GM18526 (cell line): Measurements from ENCODE around the gene UVRAG.

Experiments
- POLR2A ChIP-seq: IDR thresholded peaks from 3 replicates; pipeline ENCODE4 v1.6.1; 2011; ENCODE audit not compliant: insufficient read length; ENCODE audit errors: extremely low read depth

Gene UVRAG

GRCh38 chr11:76147106-76147740 is 332.2 kb downstream of the UVRAG start:
- TF ChIP-seq POLR2A: no peak

- no peak for TF ChIP-seq POLR2A
Observed at GRCh38 chr11:76148231-76148630, 333.2 kb downstream of the UVRAG start.

GRCh38 chr11:76148941-76149613 is 334.1 kb downstream of the UVRAG start:
- TF ChIP-seq POLR2A: no peak

- no peak for TF ChIP-seq POLR2A
Observed at GRCh38 chr11:76149713-76150112, 334.7 kb downstream of the UVRAG start.

GRCh38 chr11:76150141-76150540 is 335.1 kb downstream of the UVRAG start:
- TF ChIP-seq POLR2A: no peak

GRCh38 chr11:76151556-76152085 is 336.6 kb downstream of the UVRAG start:
- TF ChIP-seq POLR2A: no peak

GRCh38 chr11:76152086-76152681 is 337.2 kb downstream of the UVRAG start:
- TF ChIP-seq POLR2A: no peak

- no peak for TF ChIP-seq POLR2A
Observed at GRCh38 chr11:76152741-76153570, 337.9 kb downstream of the UVRAG start.

GRCh38 chr11:76153571-76153923 is 338.5 kb downstream of the UVRAG start:
- TF ChIP-seq POLR2A: no peak

- TF ChIP-seq POLR2A: no peak
Observed at GRCh38 chr11:76155500-76156227, 340.7 kb downstream of the UVRAG start.

GRCh38 chr11:76156971-76157427 is 342.0 kb downstream of the UVRAG start:
- TF ChIP-seq POLR2A: no peak

- no peak for TF ChIP-seq POLR2A
Observed at GRCh38 chr11:76157891-76158290, 342.9 kb downstream of the UVRAG start.

- TF ChIP-seq POLR2A: no peak
Observed at GRCh38 chr11:76158394-76159302, 343.6 kb downstream of the UVRAG start.

- TF ChIP-seq POLR2A: no peak
Observed at GRCh38 chr11:76159303-76159937, 344.4 kb downstream of the UVRAG start.
